Neural cell (in vitro differentiated cells): ENCODE results near the gene DNAJC8. TPM values are rescaled to one million over a fixed set of nuclear protein-coding genes. Genes with fewer than 3 reads are reported as not detected.

Source experiments
- H2AFZ ChIP-seq: fragments of 200-600, 300-800 bp; sonication (generic), shearing (Covaris generic); 2 replicates; pipeline ENCODE4 v1.6.0; 2014; ENCODE audit warnings: low read depth, mild to moderate bottlenecking, antibody characterized with exemption, low read length, moderate library complexity
- H3F3A ChIP-seq: fragments of 200-600 bp; shearing (Covaris generic); 2 replicates; pipeline ENCODE4 v1.6.1; 2016; ENCODE audit warnings: mild to moderate bottlenecking, moderate library complexity, mixed read lengths, antibody characterized with exemption, low read length; ENCODE audit not compliant: insufficient read depth, poor library complexity, severe bottlenecking
- H3K27ac ChIP-seq: fragments of 200-600, 300-800 bp; sonication (generic), shearing (Covaris generic); 2 replicates; pipeline ENCODE4 v1.5.1; 2014; ENCODE audit warnings: mild to moderate bottlenecking, low read length, moderate library complexity
- H3K27me3 ChIP-seq: fragments of 300-800, 200-600 bp; sonication (generic), shearing (Covaris generic); 2 replicates; pipeline ENCODE4 v1.6.0; 2014; ENCODE audit warnings: mild to moderate bottlenecking, low read depth, low read length, moderate library complexity; ENCODE audit not compliant: insufficient read depth
- H3K36me3 ChIP-seq: fragments of 300-800, 200-600 bp; sonication (generic), shearing (Covaris generic); 2 replicates; pipeline ENCODE4 v1.5.1; 2014; ENCODE audit warnings: mild to moderate bottlenecking, antibody characterized with exemption, low read length, moderate library complexity; ENCODE audit not compliant: insufficient read depth
- H3K4me2 ChIP-seq: fragments of 300-800, 200-600 bp; sonication (generic), shearing (Covaris generic); 2 replicates; pipeline ENCODE4 v1.6.0; 2014; ENCODE audit warnings: mild to moderate bottlenecking, low read length
- H3K4me3 ChIP-seq: fragments of 300-800, 200-600 bp; sonication (generic), shearing (Covaris generic); 2 replicates; pipeline ENCODE4 v1.5.1; 2014; ENCODE audit warnings: mild to moderate bottlenecking, low read length, moderate library complexity
- H3K79me2 ChIP-seq: fragments of 200-600 bp; shearing (Covaris generic); replicated peaks from 2 replicates; pipeline ENCODE4 v1.6.0; 2014; ENCODE audit warnings: mild to moderate bottlenecking, low read length, moderate library complexity; ENCODE audit not compliant: insufficient read depth
- H3K9ac ChIP-seq: fragments of 300-800, 200-600 bp; sonication (generic), shearing (Covaris generic); 2 replicates; pipeline ENCODE4 v1.6.1; 2016; ENCODE audit warnings: mild to moderate bottlenecking, low read length, mixed read lengths
- H3K9me2 ChIP-seq: fragments of 200-600 bp; shearing (Covaris generic); 2 replicates; pipeline ENCODE4 v1.6.1; 2016; ENCODE audit warnings: mild to moderate bottlenecking, low read length, mixed read lengths; ENCODE audit not compliant: insufficient read depth
- H3K9me3 ChIP-seq: fragments of 200-600, 300-800 bp; sonication (generic), shearing (Covaris generic); 2 replicates; pipeline ENCODE4 v1.6.1; 2016; ENCODE audit warnings: mild to moderate bottlenecking, mixed run types, low read length, moderate library complexity, mixed read lengths
- H4K20me1 ChIP-seq: fragments of 200-600 bp; shearing (Covaris generic); 2 replicates; pipeline ENCODE4 v1.6.1; 2016; ENCODE audit warnings: mild to moderate bottlenecking, mixed run types; ENCODE audit not compliant: insufficient read depth
- EP300 ChIP-seq: fragments of 450-650 bp; conservative IDR thresholded peaks from 2 replicates; pipeline ENCODE4 v1.6.1; 2014; ENCODE audit warnings: antibody characterized with exemption, mild to moderate bottlenecking, moderate library complexity; ENCODE audit not compliant: poor library complexity, severe bottlenecking
- EZH2 ChIP-seq: fragments of 200-600, 300-800 bp; shearing (Covaris generic), sonication (generic); IDR thresholded peaks from 2 replicates; pipeline ENCODE4 v1.6.1; 2014; ENCODE audit warnings: antibody characterized with exemption, low read length, borderline replicate concordance, mild to moderate bottlenecking; ENCODE audit not compliant: insufficient read depth, poor library complexity, severe bottlenecking
- MXI1 ChIP-seq: fragments of 450-650 bp; conservative IDR thresholded peaks from 2 replicates; pipeline ENCODE4 v1.6.1; 2014; ENCODE audit warnings: antibody characterized with exemption, mild to moderate bottlenecking; ENCODE audit not compliant: poor library complexity, severe bottlenecking
- POLR2AphosphoS5 ChIP-seq: IDR thresholded peaks from 2 replicates; pipeline ENCODE4 v1.6.1; 2012
- RAD21 ChIP-seq: fragments of 450-650 bp; conservative IDR thresholded peaks from 2 replicates; pipeline ENCODE4 v1.6.1; 2014; ENCODE audit warnings: antibody characterized with exemption, mild to moderate bottlenecking, moderate library complexity
- SMC3 ChIP-seq: fragments of 450-650 bp; conservative IDR thresholded peaks from 2 replicates; pipeline ENCODE4 v1.6.1; 2014; ENCODE audit warnings: antibody characterized with exemption, mild to moderate bottlenecking, moderate library complexity; ENCODE audit not compliant: poor library complexity
- TAF1 ChIP-seq: IDR thresholded peaks from 2 replicates; pipeline ENCODE4 v1.6.1; 2012; ENCODE audit warnings: low read depth
- polyA plus RNA-seq: library from polyadenylated mRNA; depleted of rRNA; stranded (reverse); fragments of >200 nt; gene quantifications from 2 replicates; pipeline ENCODE4 v1.2.3, GENCODE V29; 2014
- TF ChIP-seq, protein P1 (sequence below): fragments of 450-650 bp; IDR thresholded peaks from 2 replicates; pipeline ENCODE4 v1.5.1; 2014; ENCODE audit warnings: antibody characterized with exemption, mild to moderate bottlenecking, moderate library complexity; ENCODE audit not compliant: poor library complexity, severe bottlenecking
- TF ChIP-seq, protein P2 (sequence below): IDR thresholded peaks from 2 replicates; pipeline ENCODE4 v1.6.1; 2012; ENCODE audit warnings: borderline replicate concordance

The DNAJC8 gene
- polyA plus RNA-seq, 1 donor from 2014 or later = 184 TPM

DNA sequence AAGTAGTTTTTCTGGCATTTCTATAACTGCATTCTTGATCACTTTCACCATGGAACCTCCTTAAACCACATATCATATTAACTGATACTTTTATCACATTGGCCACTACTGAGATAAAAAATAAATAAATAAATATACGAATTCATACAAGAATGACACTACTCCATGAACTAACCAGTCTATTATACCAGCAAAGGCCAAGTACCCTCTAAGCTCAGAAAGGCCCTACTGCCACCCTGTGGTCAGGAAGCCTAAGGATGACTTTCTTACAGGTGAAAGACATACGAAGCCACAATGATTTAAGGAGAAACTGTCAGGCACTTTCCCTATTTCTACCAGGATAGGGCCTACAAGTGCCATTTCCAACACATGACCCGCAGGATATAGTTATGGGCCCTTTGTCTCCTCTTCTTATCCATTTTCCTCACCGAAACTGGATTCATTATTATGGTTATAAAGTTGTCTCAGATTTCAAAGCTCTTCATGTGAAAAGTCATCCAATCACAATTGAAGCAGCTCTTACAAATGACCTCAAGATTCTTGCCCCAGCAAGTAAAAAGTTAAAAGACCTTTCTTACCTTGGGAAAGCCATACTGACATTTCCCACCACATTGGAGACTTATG is 23.9 kb downstream of the DNAJC8 start:
- Histone ChIP-seq H2AFZ (no peak overlapping the region), H3K79me2 (no peaks in the 10 kb centered on the region), H3K9me3 (no peaks in the 10 kb centered on the region), H3K36me3 (no peaks in the 10 kb centered on the region), H3F3A (no peaks in the 10 kb centered on the region), H3K4me3 (no peak overlapping the region), H3K9me2 (no peaks in the 10 kb centered on the region), H3K4me2 (no peak overlapping the region), H3K9ac (no peak overlapping the region), H4K20me1 (no peaks in the 10 kb centered on the region), H3K27me3 (no peaks in the 10 kb centered on the region), H3K27ac (no peak overlapping the region)
- TF ChIP-seq, protein P1, sequence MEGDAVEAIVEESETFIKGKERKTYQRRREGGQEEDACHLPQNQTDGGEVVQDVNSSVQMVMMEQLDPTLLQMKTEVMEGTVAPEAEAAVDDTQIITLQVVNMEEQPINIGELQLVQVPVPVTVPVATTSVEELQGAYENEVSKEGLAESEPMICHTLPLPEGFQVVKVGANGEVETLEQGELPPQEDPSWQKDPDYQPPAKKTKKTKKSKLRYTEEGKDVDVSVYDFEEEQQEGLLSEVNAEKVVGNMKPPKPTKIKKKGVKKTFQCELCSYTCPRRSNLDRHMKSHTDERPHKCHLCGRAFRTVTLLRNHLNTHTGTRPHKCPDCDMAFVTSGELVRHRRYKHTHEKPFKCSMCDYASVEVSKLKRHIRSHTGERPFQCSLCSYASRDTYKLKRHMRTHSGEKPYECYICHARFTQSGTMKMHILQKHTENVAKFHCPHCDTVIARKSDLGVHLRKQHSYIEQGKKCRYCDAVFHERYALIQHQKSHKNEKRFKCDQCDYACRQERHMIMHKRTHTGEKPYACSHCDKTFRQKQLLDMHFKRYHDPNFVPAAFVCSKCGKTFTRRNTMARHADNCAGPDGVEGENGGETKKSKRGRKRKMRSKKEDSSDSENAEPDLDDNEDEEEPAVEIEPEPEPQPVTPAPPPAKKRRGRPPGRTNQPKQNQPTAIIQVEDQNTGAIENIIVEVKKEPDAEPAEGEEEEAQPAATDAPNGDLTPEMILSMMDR = peak; percentile 66
- TF ChIP-seq RAD21 = peak; percentile 76
- TF ChIP-seq SMC3 = peak; percentile 69
- TF ChIP-seq EZH2 = no peak
- no peak for TF ChIP-seq TAF1
- TF ChIP-seq EP300 = no peak
- TF ChIP-seq, protein P2, sequence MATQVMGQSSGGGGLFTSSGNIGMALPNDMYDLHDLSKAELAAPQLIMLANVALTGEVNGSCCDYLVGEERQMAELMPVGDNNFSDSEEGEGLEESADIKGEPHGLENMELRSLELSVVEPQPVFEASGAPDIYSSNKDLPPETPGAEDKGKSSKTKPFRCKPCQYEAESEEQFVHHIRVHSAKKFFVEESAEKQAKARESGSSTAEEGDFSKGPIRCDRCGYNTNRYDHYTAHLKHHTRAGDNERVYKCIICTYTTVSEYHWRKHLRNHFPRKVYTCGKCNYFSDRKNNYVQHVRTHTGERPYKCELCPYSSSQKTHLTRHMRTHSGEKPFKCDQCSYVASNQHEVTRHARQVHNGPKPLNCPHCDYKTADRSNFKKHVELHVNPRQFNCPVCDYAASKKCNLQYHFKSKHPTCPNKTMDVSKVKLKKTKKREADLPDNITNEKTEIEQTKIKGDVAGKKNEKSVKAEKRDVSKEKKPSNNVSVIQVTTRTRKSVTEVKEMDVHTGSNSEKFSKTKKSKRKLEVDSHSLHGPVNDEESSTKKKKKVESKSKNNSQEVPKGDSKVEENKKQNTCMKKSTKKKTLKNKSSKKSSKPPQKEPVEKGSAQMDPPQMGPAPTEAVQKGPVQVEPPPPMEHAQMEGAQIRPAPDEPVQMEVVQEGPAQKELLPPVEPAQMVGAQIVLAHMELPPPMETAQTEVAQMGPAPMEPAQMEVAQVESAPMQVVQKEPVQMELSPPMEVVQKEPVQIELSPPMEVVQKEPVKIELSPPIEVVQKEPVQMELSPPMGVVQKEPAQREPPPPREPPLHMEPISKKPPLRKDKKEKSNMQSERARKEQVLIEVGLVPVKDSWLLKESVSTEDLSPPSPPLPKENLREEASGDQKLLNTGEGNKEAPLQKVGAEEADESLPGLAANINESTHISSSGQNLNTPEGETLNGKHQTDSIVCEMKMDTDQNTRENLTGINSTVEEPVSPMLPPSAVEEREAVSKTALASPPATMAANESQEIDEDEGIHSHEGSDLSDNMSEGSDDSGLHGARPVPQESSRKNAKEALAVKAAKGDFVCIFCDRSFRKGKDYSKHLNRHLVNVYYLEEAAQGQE = no peak
- TF ChIP-seq POLR2AphosphoS5 = no peak

DNA sequence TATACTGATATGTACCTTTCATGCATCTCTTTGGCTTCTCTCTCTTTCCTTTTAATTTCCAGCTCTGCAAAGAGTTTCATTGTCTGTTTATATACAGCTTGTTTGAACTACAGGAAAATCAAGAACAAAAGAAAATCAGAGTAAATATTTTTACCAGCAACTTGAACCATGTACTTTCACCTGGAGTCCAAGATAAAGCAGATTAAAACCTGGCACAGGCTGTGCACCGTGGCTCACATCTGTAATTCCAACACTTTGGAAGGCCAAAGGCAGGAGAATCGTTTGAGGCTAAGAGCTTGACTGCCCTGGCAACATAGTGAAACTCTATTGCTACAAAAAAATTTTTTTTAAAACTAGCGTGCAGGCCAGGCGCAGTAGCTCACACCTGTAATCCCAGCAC is 27.6 kb downstream of the DNAJC8 start:
- Histone ChIP-seq H3K79me2 (no peaks in the 10 kb centered on the region), H4K20me1 (no peaks in the 10 kb centered on the region), H3K9ac (no peak overlapping the region), H3K9me3 (no peaks in the 10 kb centered on the region), H2AFZ (no peak overlapping the region), H3K27ac (no peak overlapping the region), H3K4me2 (no peak overlapping the region), H3K9me2 (no peaks in the 10 kb centered on the region), H3K4me3 (no peak overlapping the region), H3K27me3 (no peaks in the 10 kb centered on the region), H3K36me3 (no peaks in the 10 kb centered on the region), H3F3A (no peaks in the 10 kb centered on the region)
- TF ChIP-seq TAF1 (no peak), MXI1 (no peak), SMC3 (no peak), EP300 (no peak), RAD21 (no peak), EZH2 (no peak), POLR2AphosphoS5 (no peak)
- TF ChIP-seq, protein P2 = no peak
- TF ChIP-seq, protein P1 = no peak
